Measurements from ENCODE around the gene MATCAP1. TPM values are rescaled to one million over a fixed set of nuclear protein-coding genes. Genes with fewer than 3 reads are reported as not detected.

MATCAP1 gene
- total RNA-seq, 1 donor from 2014 or later: 145 TPM

DNA sequence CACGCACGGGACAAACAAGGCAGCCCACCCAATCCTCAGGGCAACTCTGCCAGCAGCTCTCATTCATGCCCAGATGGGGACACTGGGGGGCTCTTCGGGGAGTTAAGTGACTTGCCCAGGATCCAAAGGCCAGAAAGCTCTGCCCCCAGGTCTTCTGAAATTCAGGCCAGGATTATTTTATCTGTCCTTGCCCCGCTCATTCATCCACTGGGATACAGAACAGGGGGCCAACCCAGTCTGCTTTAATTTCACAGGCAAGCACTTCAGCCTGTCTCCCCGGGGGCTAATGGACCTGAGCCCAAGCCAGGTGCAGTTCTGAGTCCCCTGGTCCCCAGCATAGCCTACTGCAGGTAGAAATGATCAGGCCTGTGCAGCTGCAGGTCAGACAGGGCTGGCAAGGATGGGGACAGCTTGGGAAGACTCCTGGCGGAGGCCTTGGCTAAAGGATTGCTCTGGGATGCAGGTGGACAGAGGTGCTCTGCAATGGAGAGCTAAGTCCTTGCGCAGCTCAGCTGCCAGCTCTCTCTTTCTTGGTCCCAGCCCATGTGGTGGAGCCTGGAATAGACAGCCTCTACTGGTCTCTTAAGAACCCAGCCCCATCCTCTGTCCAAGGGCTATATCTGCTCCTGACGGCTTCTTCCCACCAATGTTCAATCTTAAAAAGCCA is 32.2 kb downstream of the MATCAP1 start:
- no peaks in the 10 kb centered on the region for H3K9me3 Mint-ChIP-seq (ENCODE audit: low read depth)
- H3K4me3 Mint-ChIP-seq (ENCODE audit: low read depth): peak overlapping the region; percentile 71
- TF ChIP-seq, protein P1, sequence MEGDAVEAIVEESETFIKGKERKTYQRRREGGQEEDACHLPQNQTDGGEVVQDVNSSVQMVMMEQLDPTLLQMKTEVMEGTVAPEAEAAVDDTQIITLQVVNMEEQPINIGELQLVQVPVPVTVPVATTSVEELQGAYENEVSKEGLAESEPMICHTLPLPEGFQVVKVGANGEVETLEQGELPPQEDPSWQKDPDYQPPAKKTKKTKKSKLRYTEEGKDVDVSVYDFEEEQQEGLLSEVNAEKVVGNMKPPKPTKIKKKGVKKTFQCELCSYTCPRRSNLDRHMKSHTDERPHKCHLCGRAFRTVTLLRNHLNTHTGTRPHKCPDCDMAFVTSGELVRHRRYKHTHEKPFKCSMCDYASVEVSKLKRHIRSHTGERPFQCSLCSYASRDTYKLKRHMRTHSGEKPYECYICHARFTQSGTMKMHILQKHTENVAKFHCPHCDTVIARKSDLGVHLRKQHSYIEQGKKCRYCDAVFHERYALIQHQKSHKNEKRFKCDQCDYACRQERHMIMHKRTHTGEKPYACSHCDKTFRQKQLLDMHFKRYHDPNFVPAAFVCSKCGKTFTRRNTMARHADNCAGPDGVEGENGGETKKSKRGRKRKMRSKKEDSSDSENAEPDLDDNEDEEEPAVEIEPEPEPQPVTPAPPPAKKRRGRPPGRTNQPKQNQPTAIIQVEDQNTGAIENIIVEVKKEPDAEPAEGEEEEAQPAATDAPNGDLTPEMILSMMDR (IDR thresholded peaks at IDR 0.05; ENCODE audit: unreplicated experiment): no peak
- H3K27ac Mint-ChIP-seq: no peak overlapping the region
- DNase-seq (ENCODE audit: low spot score, unreplicated experiment): no peak
- H3K36me3 Mint-ChIP-seq (ENCODE audit: insufficient read depth): peaks cover 10% of the 10 kb centered on the region
- H3K4me1 Mint-ChIP-seq (ENCODE audit: low read depth): peaks cover 5% of the 10 kb centered on the region
- peaks cover 49% of the 10 kb centered on the region for H3K27me3 Mint-ChIP-seq

DNA sequence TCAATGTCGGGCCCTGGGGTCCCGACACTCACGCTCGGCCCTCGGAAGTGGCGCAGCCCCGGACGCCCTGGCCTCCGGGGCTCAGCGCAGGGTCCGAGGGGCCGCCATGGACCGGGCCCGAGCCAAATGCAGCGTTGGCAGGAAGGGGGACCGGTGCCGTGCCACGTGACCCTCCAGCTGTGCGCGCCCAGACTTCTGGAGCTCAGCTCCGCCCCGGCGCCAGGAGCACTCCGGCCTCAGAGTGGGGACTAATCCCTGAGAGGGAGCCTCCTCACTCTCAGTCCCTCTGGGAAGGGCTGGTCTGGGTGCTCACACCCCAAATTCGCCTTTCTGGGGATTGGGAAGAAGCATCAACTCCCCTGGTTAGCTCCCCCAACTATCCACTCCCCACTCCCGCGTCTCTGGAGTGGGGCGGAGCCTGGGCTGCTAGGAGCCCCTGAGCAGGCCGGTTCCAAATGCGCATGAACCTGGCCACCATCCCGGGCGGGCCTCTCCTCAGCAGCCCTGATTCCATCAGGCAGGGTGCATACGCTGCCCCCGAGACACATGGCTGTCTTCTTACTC is 32.8 kb downstream of the MATCAP1 start, which contains the start of gene B3GNT9:
B3GNT9 (minus strand) TSS at position 166 of the 564 bp plus-strand sequence. CDS start 513 bp downstream, outside the sequence.
- Mint-ChIP-seq H3K36me3 (ENCODE audit: insufficient read depth) (peaks cover 10% of the 10 kb centered on the region), H3K27me3 (peaks cover 43% of the 10 kb centered on the region), H3K4me3 (ENCODE audit: low read depth) (peak within 1 kb of the TSS; percentile 71), H3K27ac (peak within 1 kb of the TSS; percentile 80), H3K4me1 (ENCODE audit: low read depth) (peaks cover 3% of the 10 kb centered on the region), H3K9me3 (ENCODE audit: low read depth) (no peaks in the 10 kb centered on the region)
- TF ChIP-seq, protein P1 (IDR thresholded peaks at IDR 0.05; ENCODE audit: unreplicated experiment): no peak
- no peak for DNase-seq (ENCODE audit: low spot score, unreplicated experiment)

DNA sequence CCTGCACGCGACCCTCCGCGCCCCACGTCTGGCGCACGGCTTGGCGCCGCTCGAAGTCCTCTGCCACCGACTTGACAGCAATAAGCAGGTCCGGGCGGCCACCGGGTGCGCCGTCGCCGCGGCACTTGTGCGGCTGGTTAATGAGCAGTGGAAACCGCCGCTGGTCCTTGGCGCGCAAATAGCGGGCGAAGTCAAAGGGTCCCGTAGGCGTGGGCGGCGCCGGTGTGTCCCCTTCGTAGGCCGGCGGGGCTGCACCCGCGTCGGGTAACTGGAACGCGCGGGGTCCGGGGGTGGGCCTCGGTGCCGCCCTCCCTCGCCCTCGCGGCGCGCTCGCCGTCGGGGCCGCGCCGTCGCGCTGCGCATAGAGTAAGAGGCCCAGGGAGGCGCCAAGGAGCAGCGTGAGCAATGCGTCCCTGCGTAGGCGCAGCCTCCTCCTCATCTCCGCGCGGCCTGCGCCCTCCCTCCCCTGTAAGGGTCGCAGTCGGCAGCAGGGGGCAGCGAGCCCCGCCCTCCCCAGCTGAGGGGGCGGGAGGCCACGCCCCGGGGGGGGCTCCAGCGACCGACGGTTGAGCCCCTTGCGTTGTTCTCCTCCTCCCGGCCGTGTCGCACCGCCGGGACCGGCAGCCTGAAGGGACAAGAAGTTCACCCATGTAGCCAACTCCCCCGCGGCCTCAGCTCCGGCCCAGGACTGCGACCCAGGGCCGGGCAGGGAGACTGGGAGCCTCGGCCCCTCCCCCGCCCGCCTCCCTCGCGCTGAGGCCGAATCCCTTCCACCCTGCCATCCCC is 33.5 kb downstream of the MATCAP1 start:
- Mint-ChIP-seq H3K9me3 (ENCODE audit: low read depth) (no peaks in the 10 kb centered on the region), H3K27me3 (peaks cover 38% of the 10 kb centered on the region), H3K36me3 (ENCODE audit: insufficient read depth) (peaks cover 10% of the 10 kb centered on the region), H3K4me1 (ENCODE audit: low read depth) (peaks cover 3% of the 10 kb centered on the region), H3K4me3 (ENCODE audit: low read depth) (peak overlapping the region; percentile 71), H3K27ac (no peak overlapping the region)
- DNase-seq (ENCODE audit: low spot score, unreplicated experiment): no peak
- TF ChIP-seq, protein P1 (IDR thresholded peaks at IDR 0.05; ENCODE audit: unreplicated experiment): peak; percentile 31

DNA sequence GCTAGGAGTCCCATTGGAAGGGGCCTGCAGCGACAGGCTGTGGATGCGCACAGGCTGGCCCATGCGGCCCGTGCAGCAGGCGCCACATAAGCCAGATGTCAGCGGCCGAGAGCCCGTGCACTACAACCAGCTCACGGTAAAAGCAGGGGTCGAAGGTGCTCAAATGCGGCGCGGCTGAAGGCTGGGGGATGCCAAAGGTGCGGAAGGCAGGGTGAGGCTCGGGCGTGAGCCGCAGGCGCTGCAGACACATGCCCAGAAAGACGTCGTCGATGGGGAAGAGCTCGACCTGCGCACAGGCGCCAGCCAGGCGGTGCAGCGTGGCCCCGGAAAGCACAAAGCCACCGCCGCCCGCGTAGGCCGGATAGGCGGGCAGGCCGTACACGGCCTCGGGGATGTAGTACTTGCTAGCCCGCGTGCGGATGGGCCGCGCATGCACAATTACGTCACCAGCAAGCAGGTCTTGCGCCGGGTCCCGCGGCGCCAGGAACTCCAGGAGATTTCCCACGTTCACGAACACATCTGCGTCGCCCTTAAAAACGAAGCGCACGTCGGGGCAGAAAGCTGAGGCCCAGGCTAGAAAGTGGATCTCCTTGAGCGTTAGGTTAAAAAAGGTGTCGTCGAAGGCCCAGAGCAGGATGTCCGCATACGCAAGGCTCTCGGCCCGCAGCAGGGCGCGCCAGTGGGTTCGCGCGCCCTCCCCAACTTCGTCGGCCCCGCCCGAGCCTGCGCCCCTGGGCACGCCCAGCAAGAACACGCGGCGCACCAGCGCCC is 34.3 kb downstream of the MATCAP1 start:
- TF ChIP-seq, protein P1 (IDR thresholded peaks at IDR 0.05; ENCODE audit: unreplicated experiment): no peak
- H3K4me3 Mint-ChIP-seq (ENCODE audit: low read depth): no peak overlapping the region
- H3K27me3 Mint-ChIP-seq: peaks cover 36% of the 10 kb centered on the region
- no peak overlapping the region for H3K27ac Mint-ChIP-seq
- H3K36me3 Mint-ChIP-seq (ENCODE audit: insufficient read depth): peaks cover 10% of the 10 kb centered on the region
- no peak for DNase-seq (ENCODE audit: low spot score, unreplicated experiment)
- H3K9me3 Mint-ChIP-seq (ENCODE audit: low read depth): no peaks in the 10 kb centered on the region
- peaks cover 2% of the 10 kb centered on the region for H3K4me1 Mint-ChIP-seq (ENCODE audit: low read depth)
